H54 (cell line): ENCODE data around the gene ESRRG.
"Not testable (repeated sequence)": the region's sequence is repeated elsewhere in the genome, so short reads cannot be mapped to it uniquely, and the experiment has no call there.

Experiments used
- DNase-seq: peaks from one replicate; pipeline ENCODE4 v3.0.0; 2011; ENCODE audit warnings: low spot score, mixed read lengths; ENCODE audit not compliant: insufficient read length
- FAIRE-seq: peaks from 3 replicates; lab custom pipeline; 2011; peaks lifted over from hg19 to GRCh38; lab: Jason Lieb, UNC
- POLR2A ChIP-seq: IDR thresholded peaks from 2 replicates; pipeline ENCODE4 v1.6.1; 2011; ENCODE audit warnings: low read depth, mild to moderate bottlenecking, low read length

ESRRG gene

DNA sequence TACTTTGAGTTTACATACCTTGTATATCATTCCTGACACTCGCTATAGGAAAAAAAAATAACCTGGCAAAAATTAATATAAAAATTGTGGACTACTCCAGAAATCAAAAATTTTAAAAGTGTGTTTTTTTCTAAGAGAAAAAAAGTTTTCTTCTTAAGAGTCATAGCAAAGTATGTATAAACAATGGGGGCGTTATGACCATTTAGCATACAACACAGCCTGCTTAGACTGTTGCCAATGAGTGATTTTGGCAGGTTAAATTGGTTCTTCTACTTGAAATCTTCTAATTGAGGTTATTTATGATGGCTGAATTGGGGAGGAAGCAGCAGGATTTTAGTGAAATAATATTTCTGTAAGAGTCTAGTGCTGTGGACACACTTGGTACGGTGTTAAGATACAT lies 169.5 kb downstream of the ESRRG start:
- no peak for TF ChIP-seq POLR2A
- no peak for DNase-seq
- FAIRE-seq: no peak

DNA sequence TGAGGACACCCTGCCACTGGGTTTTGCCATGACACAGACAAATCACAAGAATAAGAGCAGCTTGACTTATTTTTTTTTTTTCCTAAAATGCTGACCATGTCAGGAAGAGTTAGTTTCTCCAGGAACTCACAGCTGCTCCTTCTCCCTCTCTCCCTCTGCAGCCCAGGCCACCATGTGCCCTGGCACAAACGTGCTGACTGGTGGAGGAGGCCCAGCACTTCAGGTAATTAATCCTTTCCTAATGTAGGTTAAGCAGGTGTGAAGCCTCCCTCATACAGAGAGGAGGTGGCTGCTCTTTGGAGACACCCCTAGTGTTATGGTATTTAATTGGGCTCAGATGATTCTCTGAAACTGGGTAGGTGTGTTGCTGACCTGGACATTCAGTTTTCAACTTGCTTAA lies 170.2 kb downstream of the ESRRG start:
- FAIRE-seq (no peak), DNase-seq (no peak)
- no peak for TF ChIP-seq POLR2A

DNA sequence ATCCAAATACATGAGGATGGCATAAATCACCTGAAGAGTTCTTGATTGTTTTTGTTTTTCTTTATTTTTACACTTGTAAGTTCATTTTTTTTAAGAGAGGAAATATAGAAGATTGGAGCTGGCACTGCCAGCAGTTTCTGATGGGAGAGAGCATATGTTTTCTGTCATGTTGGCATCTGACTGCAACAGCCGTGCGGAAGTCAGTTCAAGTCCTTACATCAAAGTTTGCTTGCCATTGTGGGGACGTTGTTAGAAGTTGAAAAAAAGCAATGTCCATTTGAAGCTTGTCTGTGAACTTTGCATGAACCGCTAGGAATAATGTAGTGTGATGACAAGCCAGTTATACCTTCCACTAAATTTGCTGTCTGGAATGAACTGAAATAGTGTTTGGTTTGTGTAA lies 173.4 kb downstream of the ESRRG start:
- no peak for FAIRE-seq
- DNase-seq: no peak
- TF ChIP-seq POLR2A: no peak

DNA sequence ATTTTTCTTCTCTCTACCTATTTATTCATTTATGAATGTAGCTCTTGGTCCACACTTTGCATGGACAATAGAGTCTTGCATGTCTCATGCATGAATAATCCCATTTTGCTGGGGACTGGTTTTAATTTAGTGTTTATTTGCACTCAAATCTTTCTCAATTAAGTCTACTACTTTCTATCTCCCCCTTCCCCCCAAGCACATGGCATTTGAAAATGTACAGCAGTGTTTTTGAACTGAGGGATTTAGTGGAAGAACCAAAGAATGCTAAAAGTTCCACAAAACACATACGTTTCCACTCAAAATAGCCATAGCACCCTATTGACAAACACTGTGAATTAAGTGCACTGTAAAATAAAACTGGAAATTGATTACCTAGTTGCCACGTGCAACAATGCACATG lies 180.5 kb downstream of the ESRRG start:
- no peak for DNase-seq
- no peak for FAIRE-seq
- TF ChIP-seq POLR2A: no peak

DNA sequence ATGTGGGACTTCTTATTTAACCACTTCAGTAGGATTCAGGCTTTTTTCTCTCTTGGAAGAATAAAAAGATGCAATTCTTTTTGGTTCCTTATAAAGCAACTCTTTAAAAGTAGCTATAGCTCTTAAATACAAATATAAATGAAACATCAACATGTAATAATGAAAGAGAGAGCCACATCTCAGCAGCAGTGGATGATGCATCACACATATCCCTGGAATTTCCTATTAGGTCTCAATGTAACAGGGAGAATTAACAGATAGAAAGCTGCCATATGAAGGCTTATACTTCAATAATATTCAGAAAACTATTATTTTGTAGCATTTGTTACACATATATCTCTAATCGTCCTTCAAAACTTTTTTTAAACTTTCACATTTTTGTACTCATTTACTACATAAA lies 181.0 kb downstream of the ESRRG start:
- TF ChIP-seq POLR2A: no peak
- FAIRE-seq: no peak

DNA sequence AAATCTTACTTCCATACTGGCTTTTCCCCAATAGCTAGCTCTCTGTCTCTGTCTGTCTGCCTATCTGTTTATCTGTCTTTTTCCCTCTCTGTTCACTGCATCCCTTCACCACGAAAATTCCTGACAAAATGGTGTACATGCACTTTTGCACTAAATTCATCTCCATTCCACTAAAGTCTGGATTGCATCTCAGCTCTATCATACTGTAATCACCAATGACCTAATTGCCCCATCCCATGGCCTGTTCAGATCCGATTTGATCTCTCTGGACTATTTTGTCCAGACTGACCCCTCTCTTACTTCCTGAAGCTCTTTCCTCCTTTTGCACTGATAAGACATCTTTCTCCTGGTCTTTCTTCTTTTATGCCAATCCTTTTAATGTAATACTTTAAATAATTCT lies 187.5 kb downstream of the ESRRG start:
- DNase-seq (no peak), FAIRE-seq (no peak)
- TF ChIP-seq POLR2A: no peak

More for the DNA sequence above, 181.0 kb downstream of the ESRRG start:
- no peak for DNase-seq

DNA sequence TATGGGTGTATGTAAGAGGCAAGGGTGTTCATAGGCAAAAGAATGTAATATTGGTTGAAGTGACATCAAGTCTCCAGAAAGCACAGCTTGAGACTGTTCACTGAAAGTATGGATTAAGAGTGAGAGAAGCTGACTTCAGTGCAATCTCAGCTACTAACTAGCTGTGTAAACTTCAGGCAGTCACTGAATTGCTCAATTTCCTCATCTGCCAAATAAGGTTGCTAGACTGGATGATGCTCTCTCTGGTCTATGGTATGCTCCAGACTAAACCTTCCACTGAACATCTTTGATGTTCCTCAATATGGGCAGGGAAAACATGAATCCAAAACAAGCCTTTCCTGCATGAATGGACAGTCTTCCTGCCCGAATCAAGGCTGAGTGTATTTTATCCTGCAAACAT lies 188.2 kb downstream of the ESRRG start:
- no peak for TF ChIP-seq POLR2A
- FAIRE-seq: no peak

DNA sequence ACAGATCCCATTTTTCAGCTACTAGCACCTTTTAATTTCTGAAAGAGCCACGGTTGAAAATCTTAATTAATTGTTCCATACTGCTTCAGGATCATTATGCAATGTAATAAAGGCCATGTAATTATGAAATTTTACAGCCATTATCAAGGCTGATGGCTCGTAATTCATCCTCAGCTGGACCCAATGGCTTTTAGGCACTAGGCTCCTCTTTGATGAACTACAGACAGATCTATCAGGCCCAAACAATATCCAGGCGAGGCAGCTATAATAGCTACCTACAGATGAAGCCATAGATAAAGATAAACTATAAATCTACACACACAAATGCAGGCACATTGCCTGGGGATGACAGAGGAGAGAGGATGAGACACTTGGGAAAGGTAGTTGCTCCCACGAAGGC lies 189.5 kb downstream of the ESRRG start:
- no peak for DNase-seq
- TF ChIP-seq POLR2A: no peak
- FAIRE-seq: no peak

More for the DNA sequence above, 188.2 kb downstream of the ESRRG start:
- DNase-seq: no peak

DNA sequence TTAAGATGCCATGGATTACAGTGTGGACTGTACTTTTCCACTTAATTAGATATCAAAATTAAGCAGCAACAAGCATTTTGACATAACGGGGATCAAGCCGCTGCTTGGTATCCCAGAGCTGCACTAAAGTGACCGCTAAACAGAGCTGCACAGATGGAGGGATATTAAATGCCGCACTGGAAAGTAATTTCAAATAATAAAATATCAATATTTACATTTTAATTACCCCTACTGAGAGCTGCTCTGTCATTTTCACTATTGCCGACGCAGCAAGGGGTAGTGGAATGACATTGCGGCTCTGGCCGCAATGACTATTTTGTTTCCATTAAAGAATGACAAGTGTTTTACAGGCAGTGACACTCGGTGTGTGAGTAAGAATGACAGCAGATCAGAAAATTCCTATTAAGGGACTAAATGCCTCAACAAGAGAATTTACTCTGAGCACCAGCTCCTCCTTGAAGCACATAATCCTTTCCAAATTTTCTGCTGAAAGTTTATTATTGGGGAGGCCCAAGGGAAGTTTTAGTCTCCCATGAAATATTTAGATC lies 190.9 kb downstream of the ESRRG start:
- no peak for DNase-seq
- no peak for TF ChIP-seq POLR2A
- no peak for FAIRE-seq

DNA sequence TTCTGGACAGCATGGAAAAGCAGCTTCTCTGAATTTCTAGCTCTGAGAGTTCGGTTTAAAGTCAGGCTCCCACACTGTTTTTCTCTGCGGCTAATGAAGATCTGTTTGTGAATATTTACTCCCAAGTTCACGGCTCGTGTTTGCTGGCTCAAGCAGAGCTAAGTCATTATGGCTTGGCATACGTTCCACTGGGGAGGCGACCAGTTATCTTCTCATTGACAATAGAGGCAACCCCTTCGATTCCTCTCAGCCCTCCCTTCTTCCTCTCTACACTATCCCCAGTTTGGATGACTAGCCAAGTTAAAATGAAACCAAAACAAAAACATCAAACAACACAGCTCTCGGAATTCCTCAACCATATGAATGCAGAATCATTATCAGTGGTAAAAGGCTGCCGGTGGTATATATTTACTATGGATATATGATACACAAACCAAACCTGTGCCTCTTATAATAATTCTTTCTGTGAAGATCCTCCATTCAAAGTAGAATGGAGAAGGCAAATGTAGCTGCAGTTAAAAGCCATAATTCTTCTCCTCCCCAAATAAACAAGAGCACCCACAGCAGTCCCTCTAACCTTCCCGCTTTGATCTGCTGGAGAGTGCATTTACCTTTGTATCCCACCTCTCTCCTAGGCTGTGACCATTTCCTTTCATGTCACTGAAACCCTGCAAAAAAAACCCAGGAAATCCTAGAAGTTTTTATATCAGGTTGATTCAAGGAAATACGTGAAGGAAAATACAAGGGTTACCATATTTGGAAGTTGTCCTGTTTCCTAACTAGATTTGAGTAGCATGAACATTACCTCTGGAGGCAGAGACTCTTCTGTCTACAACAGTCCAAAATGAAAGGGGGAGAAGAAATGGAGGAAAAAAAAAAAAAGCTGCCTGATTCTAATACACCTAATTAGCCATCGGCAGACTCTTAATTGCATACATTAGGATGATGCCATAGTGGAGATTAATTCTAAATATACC lies 191.7 kb downstream of the ESRRG start:
- DNase-seq: peak; percentile 5
- peak; percentile 11 for FAIRE-seq
- TF ChIP-seq POLR2A: no peak

DNA sequence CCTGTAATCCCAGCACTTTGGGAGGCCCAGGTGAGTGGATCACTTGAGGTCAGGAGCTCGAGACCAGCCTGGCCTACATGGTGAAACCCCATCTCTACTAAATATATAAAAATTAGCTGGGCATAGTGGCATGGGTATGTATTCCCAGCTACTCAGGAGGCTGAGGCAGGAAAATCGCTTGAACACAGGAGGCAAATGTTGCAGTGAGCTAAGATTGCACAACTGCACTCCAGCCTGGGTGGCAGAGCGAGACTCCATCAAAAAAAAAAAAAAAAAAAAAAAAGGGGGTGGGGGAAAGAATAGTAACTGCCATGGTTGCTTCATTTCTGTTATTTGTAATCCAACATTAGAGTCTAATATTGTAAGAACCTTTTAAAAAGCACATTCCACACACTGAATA lies 193.4 kb downstream of the ESRRG start:
- DNase-seq, FAIRE-seq: not testable (repeated sequence)

DNA sequence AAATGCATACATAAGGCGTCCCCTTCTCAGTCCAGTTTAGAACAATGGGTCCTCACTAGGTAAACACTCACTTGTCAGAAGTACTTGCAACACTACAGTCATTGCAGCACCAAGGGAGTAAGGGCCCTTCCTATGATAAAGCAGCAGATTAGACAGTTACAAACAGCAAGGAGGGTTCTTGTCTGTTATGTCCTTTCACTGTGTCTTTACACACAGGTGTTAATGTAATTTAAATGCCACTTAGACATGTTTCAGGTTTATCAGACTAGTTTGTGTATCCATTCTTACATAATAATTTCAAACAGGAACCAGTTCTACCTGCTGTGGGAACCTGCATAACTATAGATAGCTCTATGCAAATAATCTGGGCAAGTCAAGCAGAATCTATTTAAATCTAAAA lies 194.4 kb downstream of the ESRRG start:
- TF ChIP-seq POLR2A: no peak
- no peak for FAIRE-seq
- no peak for DNase-seq

DNA sequence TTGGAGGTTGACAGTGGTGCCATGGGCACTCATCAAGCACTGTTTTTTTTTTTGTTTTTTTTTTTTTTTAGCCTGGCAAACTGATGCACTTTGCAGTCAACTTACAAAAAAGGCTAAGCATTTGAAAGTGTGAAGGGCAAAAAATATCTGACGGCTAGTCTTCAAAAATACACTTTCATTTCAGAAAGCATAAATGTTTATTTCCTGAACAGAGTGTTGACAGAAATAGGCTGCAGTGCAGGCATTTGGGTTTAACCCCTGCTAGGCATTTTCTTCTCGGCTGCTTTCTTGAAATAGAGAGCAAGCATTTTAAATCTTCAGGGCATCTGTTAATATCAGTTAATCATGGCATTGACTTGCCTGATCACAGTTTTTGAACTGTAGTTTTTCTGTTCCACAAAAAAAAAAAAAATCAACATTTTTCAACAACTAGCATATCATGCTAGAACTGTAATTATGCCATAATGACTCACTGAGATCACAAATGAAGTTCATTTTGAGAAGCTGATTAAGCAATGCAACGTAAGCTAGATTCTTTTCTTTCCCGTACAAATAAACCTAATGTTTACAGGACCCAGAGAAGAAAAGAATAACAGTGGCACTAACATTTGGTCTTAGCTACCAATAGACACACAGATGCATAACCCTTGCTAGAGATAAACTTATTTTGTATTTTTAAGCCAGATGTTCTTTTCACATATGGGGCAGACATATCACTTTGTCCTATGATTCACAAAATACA lies 199.6 kb downstream of the ESRRG start:
- DNase-seq (no peak), FAIRE-seq (no peak)
- no peak for TF ChIP-seq POLR2A

DNA sequence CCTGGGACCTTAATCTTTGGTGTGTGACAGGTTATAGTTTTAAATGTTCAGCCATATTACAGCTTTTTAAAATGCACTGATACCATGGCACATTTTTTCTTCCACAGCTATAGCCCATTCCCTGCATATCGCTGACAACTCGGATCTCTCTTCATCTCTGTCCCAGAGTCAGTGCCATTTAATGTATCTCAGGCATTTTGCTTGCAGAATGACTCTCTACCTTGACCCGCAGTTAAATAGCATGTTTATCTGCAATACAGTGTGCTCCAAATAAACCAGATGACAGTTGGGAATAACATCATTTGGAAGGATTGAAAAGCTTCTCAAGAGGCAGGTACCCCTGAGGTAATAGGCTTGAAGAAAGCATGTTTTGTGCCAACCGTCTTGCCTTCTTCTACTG lies 200.2 kb downstream of the ESRRG start:
- DNase-seq: no peak
- TF ChIP-seq POLR2A: no peak
- FAIRE-seq: no peak
